ENCODE measurements around the gene ADD2.

DNA sequence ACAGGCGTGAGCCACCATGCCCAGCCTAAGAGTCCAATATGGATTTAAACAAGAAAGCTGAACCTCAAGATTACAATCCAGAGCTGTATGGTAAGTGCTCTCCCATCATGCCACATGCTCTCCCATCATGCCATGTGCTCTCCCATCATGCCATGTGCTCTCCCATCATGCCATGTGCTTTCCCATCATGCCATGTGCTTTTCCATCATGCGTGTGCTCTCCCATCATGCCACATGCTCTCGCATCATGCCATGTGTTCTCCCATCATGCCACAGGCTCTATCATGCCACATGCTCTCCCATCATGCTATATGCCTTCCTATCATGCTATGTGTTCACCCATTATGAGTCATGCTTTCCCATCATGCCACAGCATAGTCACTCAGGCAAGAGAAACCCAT, 20.7 kb downstream of the ADD2 start:
- TF ChIP-seq, protein P1, sequence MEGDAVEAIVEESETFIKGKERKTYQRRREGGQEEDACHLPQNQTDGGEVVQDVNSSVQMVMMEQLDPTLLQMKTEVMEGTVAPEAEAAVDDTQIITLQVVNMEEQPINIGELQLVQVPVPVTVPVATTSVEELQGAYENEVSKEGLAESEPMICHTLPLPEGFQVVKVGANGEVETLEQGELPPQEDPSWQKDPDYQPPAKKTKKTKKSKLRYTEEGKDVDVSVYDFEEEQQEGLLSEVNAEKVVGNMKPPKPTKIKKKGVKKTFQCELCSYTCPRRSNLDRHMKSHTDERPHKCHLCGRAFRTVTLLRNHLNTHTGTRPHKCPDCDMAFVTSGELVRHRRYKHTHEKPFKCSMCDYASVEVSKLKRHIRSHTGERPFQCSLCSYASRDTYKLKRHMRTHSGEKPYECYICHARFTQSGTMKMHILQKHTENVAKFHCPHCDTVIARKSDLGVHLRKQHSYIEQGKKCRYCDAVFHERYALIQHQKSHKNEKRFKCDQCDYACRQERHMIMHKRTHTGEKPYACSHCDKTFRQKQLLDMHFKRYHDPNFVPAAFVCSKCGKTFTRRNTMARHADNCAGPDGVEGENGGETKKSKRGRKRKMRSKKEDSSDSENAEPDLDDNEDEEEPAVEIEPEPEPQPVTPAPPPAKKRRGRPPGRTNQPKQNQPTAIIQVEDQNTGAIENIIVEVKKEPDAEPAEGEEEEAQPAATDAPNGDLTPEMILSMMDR (IDR thresholded peaks at IDR 0.05) = no peak
- TF ChIP-seq POLR2A (IDR thresholded peaks at IDR 0.05) = no peak
